ENCODE measurements around the gene MCU.

- TF ChIP-seq SP1 (IDR thresholded peaks at IDR 0.05) (no peak), ZNF384 (IDR thresholded peaks at IDR 0.05) (no peak), ARNT (IDR thresholded peaks at IDR 0.05) (no peak), PKNOX1 (IDR thresholded peaks at IDR 0.05) (no peak), BHLHE40 (IDR thresholded peaks at IDR 0.05; ENCODE audit: borderline replicate concordance) (no peak), L3MBTL2 (conservative IDR thresholded peaks at IDR 0.05) (no peak), LEF1 (IDR thresholded peaks at IDR 0.05; ENCODE audit: borderline replicate concordance) (no peak), ELF4 (IDR thresholded peaks at IDR 0.05) (no peak)
Observed at GRCh38 chr10:72834183-72834825, 142.4 kb downstream of the MCU start.

Measured in HEK293T (cell line).